ENCODE measurements around the gene PHF2. TPM values are rescaled to one million over a fixed set of nuclear protein-coding genes. Genes with fewer than 3 reads are reported as not detected.

Gene PHF2
- total and polyA plus RNA-seq, 2 of the 4 experiments (the other 2 are of a cell fraction) = 5.9 to 9.5 TPM

- H3K23ac ChIP-seq (ENCODE audit: low read depth, low read length) = no peak overlapping the region
- H3K4me3 ChIP-seq (ENCODE audit: insufficient read depth, low read depth, low read length) = no peak overlapping the region
- ChIA-PET POLR2A (ENCODE audit: unreplicated experiment) (no interaction called here), CTCF (no interaction called here)
- H3K9ac ChIP-seq (ENCODE audit: low read depth, low read length) = no peak overlapping the region
- peak overlapping the region; percentile 55 for H2AFZ ChIP-seq (replicated peaks; ENCODE audit: low read length, poor library complexity)
- no peak overlapping the region for H2BK120ac ChIP-seq (ENCODE audit: low read depth, low read length)
- H3K4me1 ChIP-seq (ENCODE audit: control insufficient read depth, insufficient read depth, low read length) = no peaks in the 10 kb centered on the region
- dilution Hi-C loops (cut with HindIII; ENCODE audit: low sequenced_read_pairs, unreplicated experiment) (no loop called here), intact Hi-C loops (cut with micrococcal nuclease) (no loop called here), in situ Hi-C loops (cut with MboI; ENCODE audit: low sequenced_read_pairs) (no loop called here)
- ATAC-seq (ENCODE audit: low read depth) (no peak), DNase-seq (no peak)
- no peak overlapping the region for H3K27ac ChIP-seq (ENCODE audit: insufficient read depth, low read length)
- no peak overlapping the region for H2BK5ac ChIP-seq (ENCODE audit: low read depth, low read length, poor library complexity, severe bottlenecking)
- peaks cover 0 to 9% of the 10 kb centered on the region in 2 experiments; a peak in 2 of 4 replicates for H3K79me1 ChIP-seq (ENCODE audit: low read depth in 1 of 2, low read length in 2 of 2)
- no peak overlapping the region for H2BK20ac ChIP-seq (ENCODE audit: low read depth, low read length)
- no peak for TF ChIP-seq ELK1 (IDR thresholded peaks at IDR 0.05; ENCODE audit: borderline replicate concordance, low read depth, low read length)
- no peak for TF ChIP-seq RCOR1 (IDR thresholded peaks at IDR 0.05; ENCODE audit: insufficient replicate concordance, low read length)
- TF ChIP-seq CHD1 (IDR thresholded peaks at IDR 0.05; ENCODE audit: low read depth, low read length) = no peak
- no peak for TF ChIP-seq CEBPB (IDR thresholded peaks at IDR 0.05; ENCODE audit: low read depth, low read length)
- no peak for TF ChIP-seq MAFK (IDR thresholded peaks at IDR 0.05; ENCODE audit: low read depth, low read length)
- no peak for TF ChIP-seq CTCF (conservative IDR thresholded peaks at IDR 0.05; ENCODE audit: low read depth, low read length)
- no peak for TF ChIP-seq RAD21 (IDR thresholded peaks at IDR 0.05; ENCODE audit: low read length)
- TF ChIP-seq USF2 (IDR thresholded peaks at IDR 0.05; ENCODE audit: low read depth, low read length) = no peak
- no peak for TF ChIP-seq MXI1 (IDR thresholded peaks at IDR 0.05; ENCODE audit: borderline replicate concordance, low read depth, low read length)
- no peak for TF ChIP-seq BHLHE40 (IDR thresholded peaks at IDR 0.05; ENCODE audit: low read depth, low read length)
- no peak for TF ChIP-seq SMC3 (IDR thresholded peaks at IDR 0.05; ENCODE audit: low read depth, low read length)
- no peak for TF ChIP-seq MAZ (IDR thresholded peaks at IDR 0.05; ENCODE audit: borderline replicate concordance, low read depth, low read length)
- peaks cover 61% of the 10 kb centered on the region for H3K36me3 ChIP-seq (ENCODE audit: control insufficient read depth, insufficient read depth, low read length)
- H2AK5ac ChIP-seq (ENCODE audit: low read depth, low read length) = no peak overlapping the region
- H3K27me3 ChIP-seq (ENCODE audit: control insufficient read depth, insufficient read depth, low read length) = no peaks in the 10 kb centered on the region
- H3K4me2 ChIP-seq (ENCODE audit: low read depth, low read length) = no peak overlapping the region
- no peak overlapping the region for H3K4ac ChIP-seq (ENCODE audit: low read depth, low read length)
- H4K20me1 ChIP-seq (ENCODE audit: insufficient read depth, low read length) = 0 out of 2 replicates have a peak, but pooled peaks cover 5% of the 10 kb centered on the region
- WGBS, 2 experiments (ENCODE audit: extremely low coverage in 2 of 2, insufficient read length in 1 of 2) = 100% methylated on average over 3 of the region's 11 CpGs; no CpG with 5 or more reads in 1 of the 2 experiments
- no peak overlapping the region for H4K91ac ChIP-seq (ENCODE audit: insufficient read depth, low read depth, low read length)
- H3K14ac ChIP-seq (replicated peaks; ENCODE audit: low read depth, low read length) = no peak overlapping the region
- no peak overlapping the region for H3K56ac ChIP-seq (ENCODE audit: extremely low read depth, insufficient read depth, low read length)
- H3K9me1 ChIP-seq (ENCODE audit: insufficient read depth, low read length) = peaks cover 16% of the 10 kb centered on the region
- no peak overlapping the region for H2AK9ac ChIP-seq (replicated peaks; ENCODE audit: low read depth, low read length, poor library complexity)
- BruUV-seq (replicated peaks) = no TSS peak
- H4K8ac ChIP-seq (ENCODE audit: low read depth in 2 of 2, low read length in 2 of 2) = no peak overlapping the region
- no peak overlapping the region for H3K18ac ChIP-seq (ENCODE audit: low read depth, low read length)
- H2BK15ac ChIP-seq (ENCODE audit: low read depth, low read length) = no peak overlapping the region
- no peaks in the 10 kb centered on the region for H3K9me3 ChIP-seq (ENCODE audit: control insufficient read depth, insufficient read depth, low read length)
- no peak overlapping the region for H4K5ac ChIP-seq (ENCODE audit: low read depth, low read length)
These were observed 74.1 kb downstream of the PHF2 start for GRCh38 chr9:93650448-93650847.
